Endothelial cell of umbilical vein (primary cell): ENCODE data around the gene SNN. TPM values are rescaled to one million over a fixed set of nuclear protein-coding genes. Genes with fewer than 3 reads are reported as not detected.

Experiments used
- BruUV-seq: library from RNA; stranded (reverse); fragments of 400-500 nt; replicated peaks from 2 replicates; lab custom pipeline; 2021; lab: Mats Ljungman, UMichigan
- CTCF ChIA-PET: fragments of 300-600, 350-600 bp; sonication (Branson Sonifier 250); formaldehyde crosslinking; loops from one replicate; lab custom pipeline; 2021; ENCODE audit warnings: antibody characterized with exemption, inconsistent platforms; lab: Charles Lee
- POLR2A ChIA-PET: fragments of 300-600, 350-600 bp; sonication (Branson Sonifier 250); formaldehyde crosslinking; loops from one replicate; lab custom pipeline; 2021; ENCODE audit warnings: antibody characterized with exemption, inconsistent platforms; lab: Charles Lee
- DNase-seq: peaks from one replicate; pipeline ENCODE4 v3.0.0-alpha.2; 2011; ENCODE audit warnings: low read depth, low spot score
- FAIRE-seq: peaks from 2 replicates; lab custom pipeline; 2011; peaks lifted over from hg19 to GRCh38; lab: Jason Lieb, UNC
- H2AFZ ChIP-seq: 2 replicates; pipeline ENCODE4 v1.6.0; 2012; ENCODE audit warnings: low read depth, low read length, control low read depth, inconsistent platforms
- H3K27ac ChIP-seq: 2 replicates; pipeline ENCODE4 v1.5.1; 2011; ENCODE audit warnings: low read depth, mild to moderate bottlenecking, control low read depth, low read length, moderate library complexity; ENCODE audit not compliant: insufficient read depth
- H3K27me3 ChIP-seq, 2 experiments: 2 replicates each; pipeline versions ENCODE4 v1.6.0 to v1.6.1; 2011; ENCODE audit warnings: low read length in 2 of 2, mixed read lengths in 1 of 2; ENCODE audit not compliant: control insufficient read depth in 2 of 2, insufficient read depth in 2 of 2
- H3K36me3 ChIP-seq, 2 experiments: 2 replicates in 1 of 2; 3 replicates in 1 of 2; pipeline ENCODE4 v1.5.1; 2011; ENCODE audit warnings: low read length in 2 of 2, mild to moderate bottlenecking in 1 of 2, moderate library complexity in 1 of 2; ENCODE audit not compliant: control insufficient read depth in 2 of 2, insufficient read depth in 2 of 2; ENCODE audit errors: extremely low read depth in 1 of 2
- H3K4me1 ChIP-seq: 3 replicates; pipeline ENCODE4 v1.5.1; 2011; ENCODE audit warnings: mild to moderate bottlenecking, low read length; ENCODE audit not compliant: control insufficient read depth, insufficient read depth; ENCODE audit errors: extremely low read depth
- H3K4me2 ChIP-seq: 2 replicates; pipeline ENCODE4 v1.6.1; 2011; ENCODE audit warnings: low read length, control low read depth, mixed read lengths; ENCODE audit not compliant: insufficient read depth
- H3K4me3 ChIP-seq, 3 experiments: fragments of 200-600 bp in 1 of 3; sonication (generic), shearing (Covaris generic) in 1 of 3; replicated peaks in 1 of 3; 2 replicates each; pipeline ENCODE4 v1.5.1; 2011 to 2016; ENCODE audit warnings: control low read depth in 3 of 3, low read length in 3 of 3, mild to moderate bottlenecking in 2 of 3, inconsistent platforms in 1 of 3, low read depth in 1 of 3, moderate library complexity in 1 of 3; ENCODE audit not compliant: insufficient read depth in 1 of 3
- H3K79me2 ChIP-seq: 2 replicates; pipeline ENCODE4 v1.6.0; 2012; ENCODE audit warnings: low read length, inconsistent platforms; ENCODE audit not compliant: control insufficient read depth, insufficient read depth
- H3K9ac ChIP-seq: replicated peaks from 2 replicates; pipeline ENCODE3; 2011; ENCODE audit warnings: low read length, control low read depth; ENCODE audit not compliant: insufficient read depth; ENCODE audit errors: extremely low read depth
- H3K9me1 ChIP-seq: replicated peaks from 3 replicates; pipeline ENCODE4 v1.6.0; 2011; ENCODE audit warnings: mild to moderate bottlenecking, low read length; ENCODE audit not compliant: control insufficient read depth, insufficient read depth; ENCODE audit errors: extremely low read depth
- H3K9me3 ChIP-seq: replicated peaks from 2 replicates; pipeline ENCODE4 v1.5.1; 2012; ENCODE audit warnings: low read length, inconsistent platforms; ENCODE audit not compliant: control insufficient read depth, insufficient read depth
- H4K20me1 ChIP-seq: replicated peaks from 2 replicates; pipeline ENCODE3; 2011; ENCODE audit warnings: mild to moderate bottlenecking, low read length; ENCODE audit not compliant: control insufficient read depth, insufficient read depth; ENCODE audit errors: extremely low read depth
- EZH2 ChIP-seq: IDR thresholded peaks from 2 replicates; pipeline ENCODE4 v1.6.1; 2012; ENCODE audit warnings: borderline replicate concordance, low read depth, mild to moderate bottlenecking, moderate library complexity, low read length, inconsistent platforms; ENCODE audit not compliant: severe bottlenecking
- FOS ChIP-seq: IDR thresholded peaks from 2 replicates; pipeline ENCODE4 v1.6.1; 2011; ENCODE audit warnings: mild to moderate bottlenecking, low read length, moderate library complexity, borderline replicate concordance; ENCODE audit not compliant: insufficient read depth
- GATA2 ChIP-seq: IDR thresholded peaks from 2 replicates; pipeline ENCODE4 v1.7.0; 2011; ENCODE audit warnings: low read depth, mild to moderate bottlenecking, moderate library complexity, mixed read lengths, low read length; ENCODE audit not compliant: insufficient read length, insufficient read depth
- JUN ChIP-seq: IDR thresholded peaks from 2 replicates; pipeline ENCODE4 v1.6.1; 2011; ENCODE audit warnings: borderline replicate concordance, low read depth; ENCODE audit not compliant: insufficient read length, insufficient read depth
- MAX ChIP-seq: IDR thresholded peaks from 2 replicates; pipeline ENCODE4 v1.6.1; 2011; ENCODE audit not compliant: insufficient read depth, insufficient read length
- MYC ChIP-seq: IDR thresholded peaks from one replicate; pipeline ENCODE4 v1.6.1; 2011; ENCODE audit warnings: mild to moderate bottlenecking, low read depth, low read length
- POLR2A ChIP-seq: IDR thresholded peaks from 2 replicates; pipeline ENCODE4 v1.6.1; 2012; ENCODE audit warnings: low read depth, mild to moderate bottlenecking, control low read depth, low read length
- POLR2AphosphoS5 ChIP-seq: IDR thresholded peaks from 2 replicates; pipeline ENCODE4 v1.6.1; 2012; ENCODE audit warnings: low read depth, mild to moderate bottlenecking, control low read depth, low read length, moderate library complexity; ENCODE audit not compliant: insufficient read depth
- dilution Hi-C: fragments of 300-500 bp; cut with MboI; formaldehyde crosslinking; loops from one replicate; pipeline ENCODE4 v1.15.0; 2019; ENCODE audit warnings: low sequenced_read_pairs; ENCODE audit not compliant: extremely low pct_ligation_motif_present
- intact Hi-C: fragments of 100-400 bp; cut with micrococcal nuclease; formaldehyde crosslinking; loops from one replicate; pipeline ENCODE4 v1.10.0; 2022
- polyA plus RNA-seq, 4 experiments: library from polyadenylated mRNA; depleted of rRNA in 3 of 4; stranded (reverse) in 3 of 4; unstranded in 1 of 4; fragments of >200 nt; gene quantifications; 2 replicates each; pipeline versions ENCODE4 v1.2.1 to v1.2.3, GENCODE V29; 2011 to 2012; ENCODE audit warnings: missing spikeins in 1 of 4
- total RNA-seq: library from RNA; stranded (reverse); gene quantifications from 2 replicates; pipeline ENCODE4 v1.2.3, GENCODE V29; 2021
- TF ChIP-seq, protein P1 (sequence below), 2 donors: IDR thresholded peaks; 1 replicate in 1 of 2; 2 replicates in 1 of 2; pipeline ENCODE4 v1.5.1; 2011; ENCODE audit warnings: low read length in 2 of 2, mild to moderate bottlenecking in 2 of 2, moderate library complexity in 2 of 2, control low read depth in 1 of 2, inconsistent platforms in 1 of 2, low read depth in 1 of 2; ENCODE audit not compliant: insufficient read depth in 1 of 2; ENCODE audit errors: extremely low read depth in 1 of 2

The SNN gene
- total and polyA plus RNA-seq, 2 donors (not counting 3 experiments of a cell fraction or from before 2014, with no cell fraction given), result 17.7 to 24.1 TPM

DNA sequence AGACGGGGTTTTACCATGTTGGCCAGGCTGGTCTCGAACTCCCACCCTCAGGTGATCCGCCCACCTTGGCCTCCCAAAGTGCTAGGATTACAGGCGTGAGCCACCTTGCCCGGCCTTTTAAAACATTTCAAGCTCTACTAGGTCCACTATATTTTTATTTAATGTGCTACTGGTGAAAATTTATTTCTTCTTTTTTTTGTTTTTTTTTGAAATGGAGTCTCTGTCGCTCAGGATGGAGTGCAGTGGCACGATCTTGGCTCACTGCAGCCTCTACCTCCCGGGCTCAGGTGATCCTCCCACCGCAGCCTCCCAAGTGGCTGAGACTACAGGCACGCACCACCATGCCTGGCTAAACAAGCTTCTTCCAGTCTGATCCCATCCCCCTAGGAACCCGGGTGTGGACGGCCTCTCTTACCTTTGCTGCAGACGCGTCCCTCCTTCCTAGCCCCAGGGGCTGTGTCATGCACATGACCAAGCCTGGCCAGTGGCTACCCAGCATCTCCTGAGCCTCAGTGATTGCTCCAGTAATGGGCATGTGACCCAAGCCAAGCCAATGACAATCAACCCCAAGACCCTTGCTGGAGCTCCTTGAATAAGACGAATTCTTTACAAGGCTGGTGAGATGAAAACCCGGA, 41.5 kb upstream of the SNN start:
- BruUV-seq, result no TSS peak
- dilution Hi-C loops, result no loop called here
- no peak overlapping the region for H3K27ac ChIP-seq

GRCh38 chr16:11627292-11627663, 41.0 kb upstream of the SNN start:
- H3K4me1 ChIP-seq, result no peaks in the 10 kb centered on the region
- H3K9ac ChIP-seq, result no peak overlapping the region
- no peaks in the 10 kb centered on the region for H3K36me3 ChIP-seq
- ChIA-PET POLR2A (no interaction called here), CTCF (no interaction called here)
- H3K79me2 ChIP-seq, result no peaks in the 10 kb centered on the region
- no peak overlapping the region for H2AFZ ChIP-seq
- no peak overlapping the region for H3K27ac ChIP-seq
- H3K4me3 ChIP-seq, result no peak overlapping the region
- no peak overlapping the region for H3K4me2 ChIP-seq
- dilution Hi-C loops (no loop called here), intact Hi-C loops (no loop called here)
- H3K27me3 ChIP-seq, result no peaks in the 10 kb centered on the region
- DNase-seq, result no peak
- no peaks in the 10 kb centered on the region for H3K9me3 ChIP-seq
- no peaks in the 10 kb centered on the region for H4K20me1 ChIP-seq
- H3K9me1 ChIP-seq, result no peaks in the 10 kb centered on the region
- FAIRE-seq, result no peak
- BruUV-seq, result no TSS peak
- TF ChIP-seq JUN (no peak), EZH2 (no peak), MYC (no peak), FOS (no peak), MAX (no peak), POLR2AphosphoS5 (no peak), POLR2A (no peak), GATA2 (no peak)
- TF ChIP-seq, protein P1, sequence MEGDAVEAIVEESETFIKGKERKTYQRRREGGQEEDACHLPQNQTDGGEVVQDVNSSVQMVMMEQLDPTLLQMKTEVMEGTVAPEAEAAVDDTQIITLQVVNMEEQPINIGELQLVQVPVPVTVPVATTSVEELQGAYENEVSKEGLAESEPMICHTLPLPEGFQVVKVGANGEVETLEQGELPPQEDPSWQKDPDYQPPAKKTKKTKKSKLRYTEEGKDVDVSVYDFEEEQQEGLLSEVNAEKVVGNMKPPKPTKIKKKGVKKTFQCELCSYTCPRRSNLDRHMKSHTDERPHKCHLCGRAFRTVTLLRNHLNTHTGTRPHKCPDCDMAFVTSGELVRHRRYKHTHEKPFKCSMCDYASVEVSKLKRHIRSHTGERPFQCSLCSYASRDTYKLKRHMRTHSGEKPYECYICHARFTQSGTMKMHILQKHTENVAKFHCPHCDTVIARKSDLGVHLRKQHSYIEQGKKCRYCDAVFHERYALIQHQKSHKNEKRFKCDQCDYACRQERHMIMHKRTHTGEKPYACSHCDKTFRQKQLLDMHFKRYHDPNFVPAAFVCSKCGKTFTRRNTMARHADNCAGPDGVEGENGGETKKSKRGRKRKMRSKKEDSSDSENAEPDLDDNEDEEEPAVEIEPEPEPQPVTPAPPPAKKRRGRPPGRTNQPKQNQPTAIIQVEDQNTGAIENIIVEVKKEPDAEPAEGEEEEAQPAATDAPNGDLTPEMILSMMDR (IDR thresholded peaks at IDR 0.05; ENCODE audit: extremely low read depth in 1 of 2, insufficient read depth in 1 of 2, low read depth in 1 of 2, low read length in 2 of 2), result no peak

More for the DNA sequence above, 41.5 kb upstream of the SNN start:
- FAIRE-seq, result no peak
- no peak overlapping the region for H3K4me3 ChIP-seq
- H3K79me2 ChIP-seq, result no peaks in the 10 kb centered on the region
- POLR2A ChIA-PET, result no interaction called here
- intact Hi-C loops, result no loop called here
- no peaks in the 10 kb centered on the region for H4K20me1 ChIP-seq
- H3K9me3 ChIP-seq, result no peaks in the 10 kb centered on the region
- no peaks in the 10 kb centered on the region for H3K9me1 ChIP-seq
- TF ChIP-seq POLR2A (no peak), FOS (no peak), MAX (no peak)
- no peaks in the 10 kb centered on the region for H3K4me1 ChIP-seq
- H3K36me3 ChIP-seq, result no peaks in the 10 kb centered on the region
- H3K27me3 ChIP-seq, result no peaks in the 10 kb centered on the region
- no peak overlapping the region for H3K9ac ChIP-seq
- DNase-seq, result no peak
- no peak overlapping the region for H3K4me2 ChIP-seq
- CTCF ChIA-PET, result interaction anchor here (1.5 kb wide), 1 partner anchor 95 kb away, joined by 3 read pairs; no protein-coding TSS in a partner anchor
- H2AFZ ChIP-seq, result no peak overlapping the region
